ENCODE data around the gene ABCC1.

GRCh38 chr16:16140537-16140936 lies 191.1 kb downstream of the ABCC1 start:
- no peak for TF ChIP-seq CTCF (conservative IDR thresholded peaks at IDR 0.05; ENCODE audit: low read depth, low read length)
- TF ChIP-seq EZH2 (IDR thresholded peaks at IDR 0.05; ENCODE audit: borderline replicate concordance, low read depth, low read length, poor library complexity, severe bottlenecking) = no peak
